BLaER1 treated with 17β-estradiol and CSF1 and Interleukin-3, amounts not matched to agents 10 nM and 100 nM (cell line): Measurements from ENCODE around the gene RD3L.

Experiments used
- H3K27ac ChIP-seq, 11 experiments: shearing (Covaris generic); formaldehyde crosslinking; 2 replicates each; pipeline ENCODE4 v1.8.1; 2022
- H3K27me3 ChIP-seq, 11 experiments: shearing (Covaris generic); formaldehyde crosslinking; 2 replicates each; pipeline ENCODE4 v1.8.1; 2022
- H3K36me3 ChIP-seq, 11 experiments: shearing (Covaris generic); formaldehyde crosslinking; 2 replicates each; pipeline ENCODE4 v1.8.1; 2022
- H3K4me1 ChIP-seq, 10 experiments: shearing (Covaris generic); formaldehyde crosslinking; 2 replicates each; pipeline ENCODE4 v1.8.1; 2022
- H3K4me2 ChIP-seq, 11 experiments: shearing (Covaris generic); formaldehyde crosslinking; 2 replicates each; pipeline ENCODE4 v1.8.1; 2022
- H3K4me3 ChIP-seq, 10 experiments: shearing (Covaris generic); formaldehyde crosslinking; 2 replicates each; pipeline ENCODE4 v1.8.1; 2022
- H3K9ac ChIP-seq, 11 experiments: shearing (Covaris generic); formaldehyde crosslinking; 2 replicates each; pipeline ENCODE4 v1.8.1; 2022
- H3K9me3 ChIP-seq, 11 experiments: shearing (Covaris generic); formaldehyde crosslinking; replicated peaks in 1 of 11; 2 replicates each; pipeline ENCODE4 v1.8.1; 2022
- H4K20me1 ChIP-seq, 11 experiments: shearing (Covaris generic); formaldehyde crosslinking; 2 replicates each; pipeline ENCODE4 v1.8.1; 2022
- Cebpa-rat ChIP-seq, 11 experiments: shearing (Covaris generic); IDR thresholded peaks; 2 replicates each; pipeline ENCODE4 v1.8.1; 2022

Gene RD3L

GRCh38 chr14:103894034-103894722 lies 48.2 kb downstream of the RD3L start:
- no peaks in the 10 kb centered on the region for H3K36me3 ChIP-seq
- H3K27ac ChIP-seq = no peak overlapping the region
- peaks cover 9 to 19% (median 15%) of the 10 kb centered on the region in 11 experiments; a peak in 20 of 22 replicates for H3K9me3 ChIP-seq
- H3K9ac ChIP-seq = no peak overlapping the region
- no peaks in the 10 kb centered on the region for H3K27me3 ChIP-seq
- H3K4me2 ChIP-seq = peak overlapping the region in 1 of 11 experiments; percentile 21; a peak in 3 of 22 replicates
- H4K20me1 ChIP-seq = no peaks in the 10 kb centered on the region
- peaks cover 19 to 31% (median 22%) of the 10 kb centered on the region in 10 experiments for H3K4me1 ChIP-seq
- TF ChIP-seq Cebpa-rat (IDR thresholded peaks at IDR 0.05) = no peak
- H3K4me3 ChIP-seq = no peak overlapping the region

DNA sequence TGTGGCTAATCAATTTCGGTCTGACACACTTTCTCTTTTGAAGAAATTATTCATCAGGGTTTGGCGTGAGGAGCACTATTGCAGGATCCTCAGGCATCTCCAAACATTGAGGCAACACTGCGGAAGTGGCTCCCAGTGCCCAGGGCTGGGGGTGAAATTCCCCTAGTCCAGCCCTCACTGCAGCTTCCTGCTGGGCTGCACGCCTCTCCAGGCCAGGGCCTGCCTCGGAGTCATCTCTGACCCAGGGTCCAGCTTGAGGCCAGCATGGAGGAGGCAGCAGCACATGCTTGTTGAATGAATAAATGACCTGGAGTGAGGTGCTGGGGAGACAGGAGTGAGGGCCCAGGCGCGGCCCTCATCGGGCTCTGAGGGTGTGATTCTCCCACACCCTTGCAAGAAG lies 50.1 kb downstream of the RD3L start:
- Histone ChIP-seq H3K9me3 (peaks cover 5 to 11% (median 10%) of the 10 kb centered on the region in 11 experiments; a peak in 20 of 22 replicates), H3K27me3 (no peaks in the 10 kb centered on the region), H3K27ac (no peak overlapping the region), H3K36me3 (no peaks in the 10 kb centered on the region), H4K20me1 (no peaks in the 10 kb centered on the region), H3K4me1 (peaks cover 38 to 50% (median 42%) of the 10 kb centered on the region in 10 experiments), H3K4me3 (no peak overlapping the region), H3K4me2 (no peak overlapping the region), H3K9ac (no peak overlapping the region; a peak in 1 of 22 replicates)
- no peak for TF ChIP-seq Cebpa-rat (IDR thresholded peaks at IDR 0.05)

DNA sequence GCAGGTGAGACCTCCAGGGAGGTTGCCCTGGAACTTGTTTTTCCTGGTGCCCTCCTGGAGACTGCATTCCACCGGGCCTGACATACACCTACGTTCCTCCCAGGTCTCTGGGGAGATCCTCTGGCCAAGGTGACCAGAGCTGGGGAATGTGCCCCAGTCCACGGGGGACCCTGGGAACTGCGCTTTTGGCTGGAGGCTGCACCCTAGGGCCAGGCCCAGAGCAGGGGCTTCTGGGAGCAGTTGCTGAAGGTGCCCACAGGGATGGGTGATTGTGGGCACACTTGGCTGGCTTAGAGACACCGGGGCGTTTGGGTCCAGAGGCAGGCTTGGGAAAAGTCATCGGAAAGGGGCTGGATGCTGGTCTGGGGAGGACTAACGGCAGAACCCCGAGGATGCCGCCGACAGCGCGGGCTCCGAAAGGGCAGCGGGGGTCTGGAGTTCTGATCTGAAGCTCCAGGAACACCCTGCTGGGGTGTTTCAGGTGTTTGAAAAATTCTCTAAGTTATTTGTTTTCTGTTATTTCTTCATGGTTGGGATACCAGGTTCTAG lies 50.6 kb downstream of the RD3L start:
- H4K20me1 ChIP-seq = no peaks in the 10 kb centered on the region
- no peaks in the 10 kb centered on the region for H3K36me3 ChIP-seq
- no peak overlapping the region for H3K4me2 ChIP-seq
- no peak overlapping the region for H3K27ac ChIP-seq
- H3K4me3 ChIP-seq = no peak overlapping the region
- no peak overlapping the region; a peak in 1 of 22 replicates for H3K9ac ChIP-seq
- H3K4me1 ChIP-seq = peaks cover 43 to 55% (median 47%) of the 10 kb centered on the region in 10 experiments
- no peak for TF ChIP-seq Cebpa-rat (IDR thresholded peaks at IDR 0.05)
- no peaks in the 10 kb centered on the region for H3K27me3 ChIP-seq
- H3K9me3 ChIP-seq = peaks cover 5 to 6% (median 5%) of the 10 kb centered on the region in 11 experiments; a peak in 20 of 22 replicates

- 0 out of 22 replicates have a peak overlapping the region, but pooled peaks of 1 of the 11 experiments have one; percentile 11 for H3K9ac ChIP-seq
- peak overlapping the region in 10 of 11 experiments; percentile 1 to 92 (median 87); a peak in 14 of 22 replicates for H3K4me2 ChIP-seq
- H3K27me3 ChIP-seq = no peaks in the 10 kb centered on the region
- H3K4me1 ChIP-seq = peaks cover 50 to 62% (median 54%) of the 10 kb centered on the region in 10 experiments
- no peaks in the 10 kb centered on the region for H3K36me3 ChIP-seq
- H3K27ac ChIP-seq = 0 out of 22 replicates have a peak overlapping the region, but pooled peaks of 1 of the 11 experiments have one; percentile 42
- no peak for TF ChIP-seq Cebpa-rat (IDR thresholded peaks at IDR 0.05)
- H3K9me3 ChIP-seq = no peaks in the 10 kb centered on the region
- no peaks in the 10 kb centered on the region for H4K20me1 ChIP-seq
- H3K4me3 ChIP-seq = no peak overlapping the region
Measured at GRCh38 chr14:103890821-103891666, 51.3 kb downstream of the RD3L start.
